ENCODE data around the gene CBFA2T3.

The CBFA2T3 gene

DNA sequence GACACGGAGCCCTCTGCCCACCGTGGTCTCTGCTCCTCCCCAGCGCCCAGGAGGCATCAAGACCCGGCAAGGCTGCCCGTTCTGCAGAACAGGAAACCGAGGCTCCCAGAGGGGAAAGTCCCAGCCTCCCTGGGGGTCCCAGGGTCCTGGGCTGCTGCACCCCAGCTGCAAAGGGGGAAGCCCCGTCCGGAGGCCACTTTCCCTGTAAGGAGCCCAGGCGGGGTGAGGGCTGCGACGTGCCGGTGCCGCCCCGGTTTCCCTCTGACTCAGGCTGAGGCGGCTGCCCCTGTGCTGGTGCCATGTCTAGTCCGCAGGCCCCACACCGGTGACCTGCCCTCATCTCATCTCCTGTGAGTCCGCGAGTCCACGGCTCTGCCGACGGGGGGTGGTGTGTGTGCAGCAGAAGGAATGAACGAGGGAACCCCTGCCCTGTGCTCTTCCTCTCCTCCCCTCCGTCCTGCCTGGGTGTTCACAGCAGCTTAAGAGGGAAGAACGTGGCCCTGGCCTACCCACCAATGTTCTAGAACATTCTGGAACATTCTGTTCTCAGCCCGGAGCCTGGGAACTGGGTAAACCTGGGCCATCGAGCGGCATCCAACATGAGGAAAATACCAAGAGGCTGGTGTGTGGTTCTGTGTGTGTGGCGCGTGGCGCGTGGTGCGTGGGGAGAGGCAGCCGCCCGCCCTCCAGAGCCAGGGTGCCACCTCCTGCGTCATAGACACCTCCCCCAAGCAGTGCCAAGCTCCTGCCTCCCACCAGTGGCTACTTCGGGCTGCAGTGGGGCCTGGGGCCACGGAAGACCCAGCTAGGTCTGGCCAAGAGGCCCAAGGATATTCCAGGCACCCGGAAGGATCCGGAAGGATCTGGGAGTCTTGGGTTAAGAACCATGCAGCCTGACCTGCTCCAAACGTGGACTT, 7.0 kb upstream of the CBFA2T3 start:
- no peak for DNase-seq (ENCODE audit: low read depth)
- no peak overlapping the region for H3K4me3 ChIP-seq (ENCODE audit: low read depth, low read length)
- no peak for TF ChIP-seq CTCF (conservative IDR thresholded peaks at IDR 0.05; ENCODE audit: low read depth, low read length)

GRCh38 chr16:88983165-88983564, 6.2 kb upstream of the CBFA2T3 start:
- DNase-seq (ENCODE audit: low read depth) = no peak
- no peak for TF ChIP-seq CTCF (conservative IDR thresholded peaks at IDR 0.05; ENCODE audit: low read depth, low read length)
- no peak overlapping the region for H3K4me3 ChIP-seq (ENCODE audit: low read depth, low read length)

GRCh38 chr16:88982286-88983084, 5.5 kb upstream of the CBFA2T3 start:
- TF ChIP-seq CTCF (conservative IDR thresholded peaks at IDR 0.05; ENCODE audit: low read depth, low read length) = no peak
- no peak for DNase-seq (ENCODE audit: low read depth)
- no peak overlapping the region for H3K4me3 ChIP-seq (ENCODE audit: low read depth, low read length)

DNA sequence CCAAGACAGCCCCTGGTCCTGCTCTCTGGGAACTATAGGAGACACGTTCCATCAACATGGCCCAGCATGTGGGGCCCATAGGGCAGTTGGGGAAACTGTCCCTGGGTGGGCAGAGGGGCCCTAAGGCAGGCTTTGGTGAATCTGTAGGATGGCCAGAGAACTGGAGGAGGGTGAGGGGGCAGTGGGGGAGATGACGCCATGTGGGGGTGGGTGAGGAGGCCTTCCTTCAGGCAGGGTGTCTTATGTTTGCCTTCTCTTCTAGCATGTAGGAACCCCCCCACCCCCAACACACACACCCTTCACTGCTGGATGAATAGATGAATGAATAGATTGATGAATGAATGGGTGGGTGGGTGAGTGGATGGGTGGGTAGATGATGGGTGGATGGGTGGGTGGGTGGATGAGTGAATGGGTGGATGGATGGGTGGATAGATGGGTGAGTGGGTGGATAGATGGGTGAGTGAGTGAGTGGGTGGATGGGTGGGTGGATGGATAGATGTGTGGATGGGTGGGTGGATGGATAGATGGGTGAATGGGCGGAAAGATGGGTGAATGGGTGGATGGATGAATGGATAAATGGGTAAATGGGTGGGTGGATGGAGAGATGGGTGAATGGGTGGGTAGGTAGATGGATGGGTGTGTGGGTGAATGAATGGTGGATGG, 2.5 kb upstream of the CBFA2T3 start:
- no peak for DNase-seq (ENCODE audit: low read depth)
- TF ChIP-seq CTCF (conservative IDR thresholded peaks at IDR 0.05; ENCODE audit: low read depth, low read length) = no peak
- H3K4me3 ChIP-seq (ENCODE audit: low read depth, low read length) = no peak overlapping the region

GRCh38 chr16:88978608-88979346, 1.8 kb upstream of the CBFA2T3 start:
- TF ChIP-seq CTCF (conservative IDR thresholded peaks at IDR 0.05; ENCODE audit: low read depth, low read length) = no peak
- DNase-seq (ENCODE audit: low read depth) = no peak
- H3K4me3 ChIP-seq (ENCODE audit: low read depth, low read length) = no peak overlapping the region

GRCh38 chr16:88977812-88978607, 1.0 kb upstream of the CBFA2T3 start:
- TF ChIP-seq CTCF (conservative IDR thresholded peaks at IDR 0.05; ENCODE audit: low read depth, low read length) = no peak
- no peak for DNase-seq (ENCODE audit: low read depth)

More at GRCh38 chr16:88977812-88978607, 1.0 kb upstream of the CBFA2T3 start:
- H3K4me3 ChIP-seq (ENCODE audit: low read depth, low read length) = no peak overlapping the region
